KOPT-K1 (cell line): Measurements from ENCODE around the gene ZNF709.
"Not testable (repeated sequence)": the region's sequence is repeated elsewhere in the genome, so short reads cannot be mapped to it uniquely, and the experiment has no call there.

Source experiments
- H3K27ac ChIP-seq: fragments of 200-600 bp; sonication (generic); 2 replicates; pipeline ENCODE4 v1.5.1; 2016; ENCODE audit warnings: antibody characterized with exemption, mild to moderate bottlenecking, low read depth, low read length; ENCODE audit not compliant: poor library complexity, severe bottlenecking
- H3K36me3 ChIP-seq: fragments of 200-600 bp; sonication (generic); 2 replicates; pipeline ENCODE4 v1.5.1; 2017; ENCODE audit warnings: antibody characterized with exemption, mild to moderate bottlenecking, low read length, moderate library complexity; ENCODE audit not compliant: insufficient read depth
- H3K9me3 ChIP-seq: fragments of 200-600 bp; sonication (generic); 2 replicates; pipeline ENCODE4 v1.5.1; 2017; ENCODE audit warnings: antibody characterized with exemption, low read length, mild to moderate bottlenecking; ENCODE audit not compliant: insufficient read depth, poor library complexity, severe bottlenecking

The ZNF709 gene

GRCh38 chr19:12484371-12485051, at the start of gene ZNF709:
Gene ZNF709, minus strand, starts transcription at chr19:12484816. Its CDS starts 159 bp downstream, at chr19:12484657.
- Histone ChIP-seq H3K36me3 (no peaks in the 10 kb centered on the region), H3K9me3 (no peaks in the 10 kb centered on the region), H3K27ac (peak within 1 kb of the TSS; percentile 55)

DNA sequence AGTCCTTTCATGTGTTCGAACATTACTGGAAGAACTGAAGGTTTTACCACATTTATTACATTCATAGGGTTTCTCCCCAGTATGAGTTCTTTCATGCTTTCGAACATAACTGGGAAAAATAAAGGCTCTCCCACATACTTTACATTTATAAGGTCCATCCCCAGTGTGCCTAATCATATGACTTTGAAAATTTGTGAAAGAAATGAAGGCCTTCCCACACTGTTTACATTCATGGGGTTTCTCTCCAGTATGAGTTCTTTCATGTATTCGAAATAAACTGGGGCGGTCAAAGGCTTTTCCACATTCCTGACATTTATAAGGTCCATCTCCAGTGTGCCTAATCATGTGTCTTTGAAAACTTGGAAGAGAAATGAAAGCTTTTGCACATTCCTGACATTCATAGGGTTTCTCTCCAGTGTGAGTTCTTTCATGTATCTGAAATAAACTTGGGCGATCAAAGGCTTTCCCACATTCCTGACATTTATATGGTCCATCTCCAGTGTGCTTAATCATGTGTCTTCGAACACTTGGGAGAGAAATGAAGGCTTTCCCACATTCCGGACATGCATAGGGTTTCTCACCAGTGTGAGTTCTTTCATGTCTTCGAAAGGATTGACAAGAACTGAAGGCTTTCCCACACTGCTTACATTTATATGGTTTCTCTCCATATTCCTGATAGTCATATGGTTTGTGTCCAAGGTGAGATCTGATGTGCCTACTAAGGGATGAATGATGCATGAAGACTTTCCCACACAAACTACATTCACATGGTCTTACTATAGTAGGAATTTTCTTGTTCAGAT, 42.6 kb upstream of the ZNF709 start:
- Histone ChIP-seq H3K27ac (no peak overlapping the region), H3K9me3 (peaks cover 98% of the 10 kb centered on the region), H3K36me3 (peaks cover 90% of the 10 kb centered on the region)

DNA sequence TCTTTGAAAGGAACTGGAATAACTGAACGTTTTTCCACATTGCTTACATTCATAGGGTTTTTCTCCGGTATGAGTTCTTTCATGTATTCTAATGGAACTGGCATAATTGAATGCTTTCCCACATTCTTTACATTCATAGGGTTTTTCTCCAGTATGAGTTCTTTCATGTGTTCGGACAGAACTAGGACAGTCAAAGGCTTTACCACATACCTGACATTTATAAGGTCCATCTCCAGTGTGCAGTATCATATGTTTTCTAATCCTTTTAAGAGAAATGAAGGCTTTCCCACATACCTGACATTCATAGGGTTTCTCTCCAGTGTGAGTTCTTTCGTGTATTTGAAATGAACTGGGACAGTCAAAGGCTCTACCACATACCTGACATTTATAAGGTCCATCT, 41.9 kb upstream of the ZNF709 start:
- Histone ChIP-seq H3K36me3 (peaks cover 85% of the 10 kb centered on the region), H3K9me3 (peaks cover 100% of the 10 kb centered on the region), H3K27ac (no peak overlapping the region)

DNA sequence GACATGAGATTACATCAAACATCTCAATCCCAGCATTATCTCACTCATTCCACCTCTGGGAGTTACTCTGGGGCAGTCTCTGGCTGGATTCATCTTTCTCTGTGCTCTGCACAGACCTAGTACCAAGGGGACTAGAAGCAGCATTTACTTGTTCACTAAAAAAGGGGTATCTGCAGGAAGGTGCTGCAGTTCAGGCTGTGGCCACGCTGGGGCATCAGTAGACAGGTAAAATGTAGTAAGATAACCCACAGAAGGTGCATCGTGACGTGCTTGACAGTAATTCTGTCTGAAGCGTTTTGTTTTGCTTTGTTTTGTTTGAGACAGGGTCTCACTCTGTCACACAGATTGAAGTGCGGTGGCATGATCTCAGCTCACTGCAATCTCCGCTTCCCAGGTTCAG, 37.4 kb upstream of the ZNF709 start:
- Histone ChIP-seq H3K27ac (no peak overlapping the region), H3K9me3 (peaks cover 94% of the 10 kb centered on the region), H3K36me3 (peaks cover 49% of the 10 kb centered on the region)

- peaks cover 10% of the 10 kb centered on the region; the same call in 1 of the 2 replicates for H3K36me3 ChIP-seq
- no peak overlapping the region for H3K27ac ChIP-seq
- peaks cover 53% of the 10 kb centered on the region for H3K9me3 ChIP-seq
These were observed 29.0 kb upstream of the ZNF709 start for GRCh38 chr19:12513531-12514061.

DNA sequence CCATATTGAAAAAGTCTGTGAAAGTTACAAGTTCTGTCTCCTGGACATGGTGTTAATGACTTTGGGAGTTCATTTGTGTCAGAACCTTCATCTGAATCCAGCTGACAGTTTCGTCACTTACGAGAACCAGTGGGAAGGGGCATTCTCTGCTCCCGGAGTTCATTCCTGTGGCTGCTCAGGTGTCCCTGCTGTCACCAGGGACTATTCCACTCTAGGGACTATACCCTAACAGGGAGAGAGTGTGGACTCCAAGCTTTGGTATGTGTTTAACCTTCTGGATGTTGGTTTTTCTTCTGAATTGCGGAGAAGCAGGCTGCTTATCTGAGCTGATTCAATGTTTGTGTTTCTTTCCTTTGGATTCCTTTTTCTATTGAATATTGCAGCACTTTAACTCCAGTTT, 12.4 kb upstream of the ZNF709 start:
- Histone ChIP-seq H3K36me3 (no peaks in the 10 kb centered on the region), H3K27ac (no peak overlapping the region), H3K9me3 (no peaks in the 10 kb centered on the region)

GRCh38 chr19:12496480-12496879, 11.9 kb upstream of the ZNF709 start:
- no peaks in the 10 kb centered on the region for H3K36me3 ChIP-seq
- no peak overlapping the region for H3K27ac ChIP-seq
- H3K9me3 ChIP-seq: no peaks in the 10 kb centered on the region

DNA sequence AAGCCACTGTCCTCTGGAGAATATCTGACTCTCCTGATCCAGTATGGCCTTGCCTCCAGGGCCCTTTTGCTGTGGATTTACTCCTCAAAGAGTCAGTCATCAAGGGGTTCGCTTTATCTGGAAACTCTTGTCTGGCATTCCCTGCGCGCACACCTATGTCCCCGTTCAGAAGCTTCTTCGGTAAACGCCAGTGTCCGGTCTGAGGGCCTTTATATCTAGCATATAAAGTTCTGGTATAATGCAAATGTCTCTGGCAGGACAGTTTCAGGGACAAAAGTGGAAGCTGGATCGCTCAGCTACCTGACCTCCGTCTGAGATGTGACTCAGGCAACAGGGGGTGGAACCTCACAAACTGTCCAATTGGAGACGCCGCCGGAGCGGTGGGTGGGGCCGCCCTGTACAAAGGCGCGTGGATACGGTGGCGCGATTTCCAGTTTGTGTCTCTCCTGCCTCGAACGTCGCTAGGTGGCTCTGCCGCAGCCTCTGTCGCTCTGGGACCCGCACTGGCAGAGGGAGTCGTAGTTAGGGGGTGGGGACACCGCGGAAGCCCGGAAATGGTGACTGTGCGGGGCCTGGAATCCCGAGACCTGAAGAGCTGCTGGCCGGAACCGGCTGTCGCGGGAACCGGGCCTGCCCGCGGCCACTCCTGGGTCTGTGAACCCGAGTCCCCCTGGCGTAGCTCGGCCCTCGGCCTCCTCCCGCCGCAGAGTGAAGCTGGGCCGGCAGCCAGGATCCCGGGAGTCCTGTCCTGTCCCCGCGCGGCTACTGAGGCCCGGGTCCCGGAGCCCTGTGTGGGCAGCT, 10.6 kb upstream of the ZNF709 start:
- Histone ChIP-seq H3K27ac (peak overlapping the region; percentile 73), H3K36me3 (no peaks in the 10 kb centered on the region)

GRCh38 chr19:12494260-12494860, 9.7 kb upstream of the ZNF709 start:
- no peak overlapping the region for H3K27ac ChIP-seq

More for the DNA sequence above, 10.6 kb upstream of the ZNF709 start:
- no peaks in the 10 kb centered on the region for H3K9me3 ChIP-seq

GRCh38 chr19:12486265-12486783, 1.7 kb upstream of the ZNF709 start:
- H3K27ac ChIP-seq, H3K9me3 ChIP-seq, H3K36me3 ChIP-seq: not testable (repeated sequence)

More at GRCh38 chr19:12494260-12494860, 9.7 kb upstream of the ZNF709 start:
- Histone ChIP-seq H3K9me3 (no peaks in the 10 kb centered on the region), H3K36me3 (no peaks in the 10 kb centered on the region)

DNA sequence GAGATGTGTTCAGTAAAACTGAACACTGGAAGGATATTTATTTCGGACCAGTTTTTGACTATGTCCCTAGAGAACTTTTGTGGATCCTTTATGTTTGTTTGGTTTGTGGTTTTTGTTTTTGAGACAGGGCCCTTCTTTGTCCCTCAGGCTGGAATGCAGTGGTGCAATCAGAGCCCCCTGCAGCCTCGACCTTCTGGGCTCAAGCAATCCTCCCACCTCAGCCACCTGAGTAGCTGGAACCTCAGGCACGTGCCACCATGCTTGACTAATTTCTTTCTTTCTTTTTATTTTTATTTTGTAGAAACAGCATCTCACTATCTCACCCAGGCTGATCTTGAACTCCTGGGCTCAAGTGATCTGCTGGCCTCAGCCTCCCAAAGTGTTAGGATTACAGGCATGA, 955 bp upstream of the ZNF709 start:
- no peaks in the 10 kb centered on the region for H3K36me3 ChIP-seq

GRCh38 chr19:12485052-12485416, 418 bp upstream of the ZNF709 start:
- no peaks in the 10 kb centered on the region for H3K36me3 ChIP-seq
- no peaks in the 10 kb centered on the region for H3K9me3 ChIP-seq
- peak overlapping the region; percentile 55 for H3K27ac ChIP-seq

More for the DNA sequence above, 955 bp upstream of the ZNF709 start:
- Histone ChIP-seq H3K9me3 (no peaks in the 10 kb centered on the region), H3K27ac (no peak overlapping the region)

DNA sequence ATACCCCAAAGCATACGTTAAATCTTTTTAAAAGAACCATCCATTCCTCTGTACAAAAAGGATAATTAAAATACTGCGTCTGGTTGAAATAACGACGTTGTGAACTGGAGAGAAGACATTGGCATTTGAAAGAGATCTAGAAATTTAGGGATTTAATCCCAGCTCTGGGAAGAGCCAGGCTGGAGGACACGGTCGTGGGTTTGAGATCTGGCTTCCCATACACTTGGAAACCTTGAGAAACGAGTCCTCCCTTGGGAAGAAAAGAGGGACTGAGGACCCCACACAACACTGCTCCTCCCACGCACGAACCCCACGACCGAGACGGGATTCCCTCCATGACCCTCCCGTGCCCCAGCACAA, 625 bp downstream of the ZNF709 start:
- Histone ChIP-seq H3K27ac (peak overlapping the region; percentile 55), H3K9me3 (no peaks in the 10 kb centered on the region), H3K36me3 (no peaks in the 10 kb centered on the region)

DNA sequence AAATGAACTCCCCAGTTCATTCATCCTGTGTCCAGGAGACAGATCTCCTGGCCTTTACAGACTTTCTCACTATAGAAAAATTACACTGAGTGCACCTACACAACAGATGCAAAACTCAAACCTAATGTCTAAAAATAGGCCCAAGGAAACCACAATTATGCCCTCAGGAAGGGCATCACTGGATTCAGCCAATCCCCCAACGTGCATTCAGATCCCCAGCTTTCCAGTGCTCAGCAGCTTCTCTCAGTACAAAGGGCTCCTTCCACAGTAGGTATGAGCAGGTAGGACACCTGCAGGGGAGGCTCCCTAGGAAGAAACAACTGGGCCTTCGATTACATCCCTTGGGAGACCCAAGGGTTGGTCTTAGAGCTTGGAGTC, 2.1 kb downstream of the ZNF709 start:
- no peaks in the 10 kb centered on the region for H3K9me3 ChIP-seq
- H3K27ac ChIP-seq: peak overlapping the region; percentile 15
- no peaks in the 10 kb centered on the region for H3K36me3 ChIP-seq
